DMS114 treated with DMSO at 0.1 percent for 48 hours (cell line): Measurements from ENCODE around the gene GRIK4.

Experiments
- DNase-seq: peaks from one replicate; lab custom pipeline; 2025; ENCODE audit not compliant: unreplicated experiment; lab: John Stamatoyannopoulos, UW

Gene GRIK4

GRCh38 chr11:120703358-120704152 is 192.0 kb downstream of the GRIK4 start:
- DNase-seq, result no peak

- DNase-seq, result no peak
These were observed 192.8 kb downstream of the GRIK4 start for GRCh38 chr11:120704256-120704750.

- no peak for DNase-seq
These were observed 194.7 kb downstream of the GRIK4 start for GRCh38 chr11:120706257-120706656.

- no peak for DNase-seq
These were observed 195.6 kb downstream of the GRIK4 start for GRCh38 chr11:120707098-120707497.

DNA sequence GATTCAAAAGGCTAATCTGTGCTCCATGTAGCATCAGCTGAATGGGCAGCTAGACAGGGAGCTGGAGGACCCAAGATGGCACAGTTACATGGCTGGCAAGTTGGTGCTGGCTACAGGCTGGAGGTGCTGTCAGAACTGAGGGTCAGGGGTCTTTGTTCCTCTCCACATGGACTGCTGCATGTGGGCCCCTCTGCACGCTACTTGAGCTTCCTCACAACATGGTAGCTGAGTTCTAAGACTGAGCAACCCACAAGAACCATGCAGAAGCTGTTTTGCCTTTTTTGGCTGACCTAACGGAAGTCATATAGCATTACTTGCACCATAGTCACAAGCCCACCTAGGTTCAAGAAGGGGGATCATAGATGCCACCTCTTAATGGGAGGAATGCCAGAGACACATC is 196.1 kb downstream of the GRIK4 start:
- no peak for DNase-seq

DNA sequence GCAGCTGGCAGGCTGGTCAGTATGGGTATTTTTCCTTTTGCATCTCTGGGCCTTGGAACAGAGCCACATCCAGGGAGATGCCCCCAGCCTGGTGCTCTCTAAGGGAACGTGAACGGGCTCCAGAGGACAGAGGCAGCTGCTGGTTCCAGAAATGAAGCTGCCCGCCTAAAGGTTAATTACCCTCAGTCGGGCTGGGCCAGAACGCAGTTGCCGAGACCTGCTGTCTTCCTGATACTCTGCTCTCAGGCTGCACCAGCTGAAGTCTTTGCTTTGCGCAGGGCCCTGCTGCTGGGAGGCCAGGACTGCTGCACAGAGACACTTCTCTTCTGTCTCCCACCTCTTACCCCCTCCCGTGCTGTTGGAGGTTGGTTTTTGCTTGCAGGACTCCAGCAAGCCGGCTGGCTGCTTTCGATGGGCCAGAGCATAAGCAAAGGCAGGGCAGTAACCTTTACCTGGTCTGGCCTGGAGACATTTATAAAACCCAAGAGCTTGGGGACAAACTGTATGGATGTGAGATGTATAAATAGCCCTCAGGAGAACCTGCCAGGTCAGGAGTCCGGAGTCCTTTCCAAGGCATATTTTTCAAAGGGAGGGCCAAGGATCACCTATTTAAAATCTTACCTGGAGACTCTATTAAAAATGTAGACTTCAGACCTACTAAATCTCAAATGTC is 197.1 kb downstream of the GRIK4 start:
- no peak for DNase-seq

DNA sequence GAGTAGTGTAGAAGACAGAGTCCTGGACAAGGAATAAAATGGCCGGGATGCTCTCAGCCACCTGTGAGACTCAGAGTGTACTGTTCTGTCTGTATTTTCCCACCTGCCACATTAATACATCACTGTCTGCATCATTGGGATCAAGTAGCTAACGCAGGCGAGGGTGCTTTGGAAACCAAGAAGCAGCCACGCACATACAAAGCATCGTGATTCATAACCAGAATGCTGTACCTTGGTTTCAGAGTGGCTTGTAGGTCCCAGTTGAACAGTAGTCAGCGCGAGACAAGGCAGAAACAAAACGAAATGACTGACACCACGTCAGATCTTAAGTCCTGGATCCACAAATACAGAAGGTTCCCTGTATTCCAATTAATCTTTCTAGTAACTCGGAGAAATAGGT is 198.3 kb downstream of the GRIK4 start:
- DNase-seq, result no peak

DNA sequence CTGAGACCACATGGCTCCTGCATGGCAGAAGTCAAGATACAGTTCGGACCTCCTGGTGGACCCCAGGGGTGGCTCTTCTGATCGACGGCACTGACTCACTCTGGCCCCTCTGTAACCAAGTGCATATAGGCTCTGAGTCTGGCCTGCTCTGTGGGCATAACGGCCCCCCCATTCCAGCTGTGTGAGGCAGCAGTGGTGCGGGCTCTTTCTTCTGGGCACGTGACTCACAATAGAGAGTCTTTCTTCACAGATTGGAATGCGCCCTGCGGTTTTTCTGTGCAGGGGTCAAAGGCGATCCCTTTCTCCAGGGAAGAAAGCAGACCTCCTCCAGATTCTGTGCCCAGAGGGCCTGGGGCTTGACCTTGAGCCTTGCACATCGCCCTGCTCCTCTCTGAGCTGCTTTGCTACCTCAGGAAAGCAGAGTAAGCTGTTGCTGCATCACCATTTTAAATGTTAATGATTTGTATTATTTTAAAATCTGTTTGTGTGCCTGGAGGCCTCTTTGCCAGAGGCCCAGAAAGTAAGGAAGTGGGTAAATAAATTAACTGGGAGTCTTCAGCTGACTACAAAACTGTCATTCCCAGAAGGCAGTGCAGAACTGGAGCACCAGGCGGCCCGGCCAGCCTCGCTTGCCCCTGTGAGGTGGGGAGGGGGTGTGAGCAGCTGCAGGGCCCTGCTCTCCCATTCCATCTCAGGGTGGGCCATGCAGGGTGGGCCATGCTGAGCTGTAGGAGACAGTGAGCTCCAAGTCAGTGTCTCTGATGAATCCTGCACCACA is 199.0 kb downstream of the GRIK4 start:
- DNase-seq, result no peak

GRCh38 chr11:120712014-120712413 is 200.5 kb downstream of the GRIK4 start:
- DNase-seq, result no peak

- DNase-seq, result no peak
These were observed 201.3 kb downstream of the GRIK4 start for GRCh38 chr11:120712881-120713280.

DNA sequence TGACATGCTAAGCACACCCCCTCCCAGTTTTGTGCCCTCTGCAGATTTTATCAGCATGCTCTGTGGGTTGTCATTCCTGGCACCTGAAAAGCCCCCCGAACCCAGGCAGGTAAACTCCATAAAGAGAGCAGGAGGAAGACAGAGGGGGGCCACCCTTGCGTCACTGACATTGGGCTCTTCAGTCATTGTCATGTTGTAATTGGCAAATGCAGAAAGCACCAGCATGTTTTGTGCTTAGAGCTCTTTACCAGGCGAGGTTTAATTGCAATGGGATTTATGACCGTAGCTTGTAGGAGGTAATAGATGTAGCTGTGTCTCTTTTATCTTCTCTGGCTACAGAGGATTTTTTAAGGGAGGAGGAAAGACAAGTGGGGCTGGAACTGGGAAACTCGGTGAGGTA is 201.7 kb downstream of the GRIK4 start:
- DNase-seq, result no peak

DNA sequence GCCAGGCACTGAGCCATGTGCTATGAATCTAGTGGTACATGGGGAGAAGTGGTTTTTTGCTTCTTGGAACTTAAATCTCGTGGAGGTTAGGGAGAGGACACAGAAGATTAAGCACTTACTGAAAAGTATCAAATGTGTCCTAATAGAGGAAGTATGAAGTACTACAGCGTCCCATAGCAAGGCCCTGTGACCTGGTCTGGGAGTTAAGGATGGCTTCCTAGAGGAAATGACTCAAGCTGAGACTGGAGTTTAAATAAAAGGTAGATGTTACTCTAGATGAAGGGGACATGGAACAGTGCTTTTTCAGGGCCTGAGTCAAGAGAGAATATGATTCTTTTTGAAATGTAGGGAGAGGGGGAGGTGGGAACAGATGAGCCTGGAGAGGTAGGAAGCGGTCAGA is 202.9 kb downstream of the GRIK4 start:
- no peak for DNase-seq

DNA sequence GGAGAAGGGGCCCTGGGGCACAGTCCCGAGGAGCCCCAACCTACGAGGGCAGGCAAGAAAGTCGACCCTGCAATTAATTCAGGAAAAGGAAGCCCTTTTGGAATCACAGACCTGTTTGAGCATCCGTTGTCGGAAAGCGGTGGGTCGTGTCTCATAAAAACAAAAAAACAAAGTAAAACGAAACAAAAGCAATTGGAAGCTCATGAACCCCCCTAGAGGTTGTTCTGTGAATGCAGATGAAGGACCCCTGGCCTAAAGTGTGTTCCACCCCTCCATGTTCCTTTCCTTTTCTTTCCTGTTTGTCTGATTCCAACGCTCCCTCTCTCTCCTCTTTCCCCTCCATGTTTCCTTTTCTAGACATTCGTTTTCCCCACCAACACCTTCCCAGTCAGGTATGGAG is 203.7 kb downstream of the GRIK4 start:
- no peak for DNase-seq

DNA sequence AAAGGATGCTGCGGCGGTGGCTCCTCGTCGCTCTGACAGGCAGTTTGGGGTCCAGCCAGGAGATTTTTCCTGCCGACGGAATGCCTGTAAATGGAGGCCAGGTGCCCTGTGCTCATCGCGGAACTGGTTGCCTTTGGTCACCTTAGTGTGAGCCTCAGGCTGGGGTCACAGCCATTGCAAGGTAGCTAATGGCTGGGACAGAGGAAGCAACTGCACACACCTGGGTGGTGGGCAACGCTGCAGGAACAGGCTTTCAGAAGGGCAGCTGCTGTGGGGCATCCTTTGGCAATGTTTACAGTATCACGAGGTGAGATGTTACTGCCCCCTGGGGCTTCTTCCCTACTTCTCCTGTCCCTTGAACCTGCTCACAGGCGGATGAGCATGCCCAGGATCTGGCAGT is 205.5 kb downstream of the GRIK4 start:
- no peak for DNase-seq

GRCh38 chr11:120717623-120718022 is 206.1 kb downstream of the GRIK4 start:
- DNase-seq, result no peak

- DNase-seq, result no peak
These were observed 206.6 kb downstream of the GRIK4 start for GRCh38 chr11:120718171-120718570.

- DNase-seq, result no peak
These were observed 207.8 kb downstream of the GRIK4 start for GRCh38 chr11:120719348-120719747.

GRCh38 chr11:120720760-120721159 is 209.2 kb downstream of the GRIK4 start:
- no peak for DNase-seq

GRCh38 chr11:120722524-120722923 is 211.0 kb downstream of the GRIK4 start:
- no peak for DNase-seq

DNA sequence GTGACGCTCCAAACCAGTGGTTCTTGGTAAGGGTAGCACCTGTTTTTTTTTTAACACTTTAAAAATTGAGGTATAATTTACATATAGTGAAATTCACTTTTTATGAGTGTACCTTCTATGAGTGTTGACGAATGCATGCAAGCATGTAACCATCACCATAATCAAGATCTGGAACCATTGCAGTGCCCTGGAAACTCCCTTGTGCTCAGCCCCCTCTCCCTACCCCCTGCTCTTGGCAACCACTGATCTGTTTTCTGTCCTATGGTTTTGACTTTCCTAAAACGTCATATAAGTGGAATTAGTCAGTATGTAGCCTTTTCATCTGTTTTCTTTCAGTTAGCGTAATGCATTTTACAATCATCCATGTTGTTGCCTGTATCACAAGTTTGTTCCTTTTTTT is 212.2 kb downstream of the GRIK4 start:
- no peak for DNase-seq

GRCh38 chr11:120727752-120728151 is 216.2 kb downstream of the GRIK4 start:
- DNase-seq, result no peak

- no peak for DNase-seq
These were observed 223.5 kb downstream of the GRIK4 start for GRCh38 chr11:120735035-120735434.
